ENCODE data around the gene CPT1A.

Gene CPT1A

GRCh38 chr11:68821670-68822069 is 20.0 kb downstream of the CPT1A start:
- TF ChIP-seq, protein P1, sequence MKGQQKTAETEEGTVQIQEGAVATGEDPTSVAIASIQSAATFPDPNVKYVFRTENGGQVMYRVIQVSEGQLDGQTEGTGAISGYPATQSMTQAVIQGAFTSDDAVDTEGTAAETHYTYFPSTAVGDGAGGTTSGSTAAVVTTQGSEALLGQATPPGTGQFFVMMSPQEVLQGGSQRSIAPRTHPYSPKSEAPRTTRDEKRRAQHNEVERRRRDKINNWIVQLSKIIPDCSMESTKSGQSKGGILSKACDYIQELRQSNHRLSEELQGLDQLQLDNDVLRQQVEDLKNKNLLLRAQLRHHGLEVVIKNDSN (IDR thresholded peaks at IDR 0.05) = no peak
- no peak for TF ChIP-seq NFIC (IDR thresholded peaks at IDR 0.05)
- no peak for TF ChIP-seq EGR1 (IDR thresholded peaks at IDR 0.05)
- no peak for TF ChIP-seq TAF1 (IDR thresholded peaks at IDR 0.05; ENCODE audit: low read depth)
- TF ChIP-seq MAX (IDR thresholded peaks at IDR 0.05) = no peak
- no peak for TF ChIP-seq RAD21 (IDR thresholded peaks at IDR 0.05; ENCODE audit: low read depth)
- TF ChIP-seq EP300 (IDR thresholded peaks at IDR 0.05; ENCODE audit: borderline replicate concordance) = no peak
- no peak for TF ChIP-seq CEBPB (IDR thresholded peaks at IDR 0.05)
- no peak for TF ChIP-seq TEAD4 (IDR thresholded peaks at IDR 0.05)
- TF ChIP-seq TCF12 (IDR thresholded peaks at IDR 0.05; ENCODE audit: low read depth) = no peak
- TF ChIP-seq CREB1 (IDR thresholded peaks at IDR 0.05; ENCODE audit: low read depth) = no peak
- no peak for TF ChIP-seq YY1 (IDR thresholded peaks at IDR 0.05; ENCODE audit: low read depth)
- no peak for TF ChIP-seq ZBTB7A (IDR thresholded peaks at IDR 0.05; ENCODE audit: low read depth)

GRCh38 chr11:68819362-68819761 is 22.4 kb downstream of the CPT1A start:
- TF ChIP-seq TAF1 (IDR thresholded peaks at IDR 0.05; ENCODE audit: low read depth) = no peak
- no peak for TF ChIP-seq CEBPB (IDR thresholded peaks at IDR 0.05)
- no peak for TF ChIP-seq YY1 (IDR thresholded peaks at IDR 0.05; ENCODE audit: low read depth)
- TF ChIP-seq EGR1 (IDR thresholded peaks at IDR 0.05) = no peak
- TF ChIP-seq TEAD4 (IDR thresholded peaks at IDR 0.05) = no peak
- no peak for TF ChIP-seq TCF12 (IDR thresholded peaks at IDR 0.05; ENCODE audit: low read depth)
- TF ChIP-seq ZBTB7A (IDR thresholded peaks at IDR 0.05; ENCODE audit: low read depth) = no peak
- no peak for TF ChIP-seq EP300 (IDR thresholded peaks at IDR 0.05; ENCODE audit: borderline replicate concordance)
- TF ChIP-seq FOXM1 (IDR thresholded peaks at IDR 0.05; ENCODE audit: borderline replicate concordance, low read depth) = no peak
- no peak for TF ChIP-seq REST (IDR thresholded peaks at IDR 0.05; ENCODE audit: low read depth)
- no peak for TF ChIP-seq MAX (IDR thresholded peaks at IDR 0.05)
- TF ChIP-seq NFIC (IDR thresholded peaks at IDR 0.05) = no peak
- TF ChIP-seq, protein P1 (IDR thresholded peaks at IDR 0.05) = no peak
- TF ChIP-seq RAD21 (IDR thresholded peaks at IDR 0.05; ENCODE audit: low read depth) = no peak
- no peak for TF ChIP-seq CREB1 (IDR thresholded peaks at IDR 0.05; ENCODE audit: low read depth)

- no peak for TF ChIP-seq CEBPB (IDR thresholded peaks at IDR 0.05)
- TF ChIP-seq EGR1 (IDR thresholded peaks at IDR 0.05) = no peak
- TF ChIP-seq, protein P1 (IDR thresholded peaks at IDR 0.05) = no peak
- TF ChIP-seq FOXM1 (IDR thresholded peaks at IDR 0.05; ENCODE audit: borderline replicate concordance, low read depth) = no peak
- TF ChIP-seq YY1 (IDR thresholded peaks at IDR 0.05; ENCODE audit: low read depth) = no peak
- no peak for TF ChIP-seq TCF12 (IDR thresholded peaks at IDR 0.05; ENCODE audit: low read depth)
- no peak for TF ChIP-seq MAX (IDR thresholded peaks at IDR 0.05)
- TF ChIP-seq REST (IDR thresholded peaks at IDR 0.05; ENCODE audit: low read depth) = no peak
- no peak for TF ChIP-seq EP300 (IDR thresholded peaks at IDR 0.05; ENCODE audit: borderline replicate concordance)
These were observed 23.5 kb downstream of the CPT1A start for GRCh38 chr11:68818181-68818580.

GRCh38 chr11:68817554-68817953 is 24.2 kb downstream of the CPT1A start:
- TF ChIP-seq REST (IDR thresholded peaks at IDR 0.05; ENCODE audit: low read depth) (no peak), YY1 (IDR thresholded peaks at IDR 0.05; ENCODE audit: low read depth) (no peak), TEAD4 (IDR thresholded peaks at IDR 0.05) (no peak), MAX (IDR thresholded peaks at IDR 0.05) (no peak), EGR1 (IDR thresholded peaks at IDR 0.05) (no peak), TCF12 (IDR thresholded peaks at IDR 0.05; ENCODE audit: low read depth) (no peak), CEBPB (IDR thresholded peaks at IDR 0.05) (no peak), TAF1 (IDR thresholded peaks at IDR 0.05; ENCODE audit: low read depth) (no peak)
- TF ChIP-seq, protein P1 (IDR thresholded peaks at IDR 0.05) = no peak
